22Rv1 (cell line): ENCODE data around the gene KCTD2.

Source experiments
- CTCF ChIP-seq: fragments of 450-650 bp; IDR thresholded peaks from 2 replicates; pipeline ENCODE4 v1.5.1; 2017; ENCODE audit warnings: mild to moderate bottlenecking
- ZFX ChIP-seq: fragments of 450-650 bp; IDR thresholded peaks from 2 replicates; pipeline ENCODE4 v1.6.1; 2017; ENCODE audit warnings: antibody characterized with exemption, borderline replicate concordance

- no peak for TF ChIP-seq CTCF
- no peak for TF ChIP-seq ZFX
Observed at GRCh38 chr17:75063201-75063600, 16.2 kb downstream of the KCTD2 start.
